H9 (cell line): Measurements from ENCODE around the gene SCARB2. TPM values are rescaled to one million over a fixed set of nuclear protein-coding genes. Genes with fewer than 3 reads are reported as not detected.

ENCODE experiments used
- DNase-seq: peaks from one replicate; pipeline ENCODE4 v3.0.0-alpha.2; 2017
- H2AFZ ChIP-seq: one replicate; pipeline ENCODE4 v1.6.1; 2013; ENCODE audit warnings: mild to moderate bottlenecking, low read length, control low read depth, moderate library complexity
- H2AK5ac ChIP-seq: 2 replicates; pipeline ENCODE4 v1.6.1; 2013; ENCODE audit warnings: low read length, control low read depth, mixed read lengths; ENCODE audit not compliant: insufficient read length
- H2BK120ac ChIP-seq: one replicate; pipeline ENCODE4 v1.6.1; 2013; ENCODE audit warnings: low read depth, mild to moderate bottlenecking, low read length, control low read depth, inconsistent platforms; ENCODE audit not compliant: poor library complexity, severe bottlenecking
- H2BK12ac ChIP-seq: 2 replicates; pipeline ENCODE4 v1.6.1; 2013; ENCODE audit warnings: low read length, control low read depth, mixed read lengths, low read depth; ENCODE audit not compliant: insufficient read length
- H2BK15ac ChIP-seq: 2 replicates; pipeline ENCODE4 v1.6.1; 2013; ENCODE audit warnings: low read depth, low read length, control low read depth
- H2BK20ac ChIP-seq: one replicate; pipeline ENCODE4 v1.6.1; 2013; ENCODE audit warnings: low read depth, mild to moderate bottlenecking, low read length, control low read depth, inconsistent platforms; ENCODE audit not compliant: poor library complexity, severe bottlenecking
- H2BK5ac ChIP-seq: 2 replicates; pipeline ENCODE4 v1.6.1; 2013; ENCODE audit warnings: low read length, control low read depth, mixed read lengths; ENCODE audit not compliant: insufficient read length
- H3K14ac ChIP-seq: 2 replicates; pipeline ENCODE4 v1.6.1; 2013; ENCODE audit warnings: low read length, control low read depth; ENCODE audit not compliant: insufficient read depth
- H3K18ac ChIP-seq: 2 replicates; pipeline ENCODE4 v1.6.1; 2013; ENCODE audit warnings: low read depth, mild to moderate bottlenecking, mixed read lengths, low read length, control low read depth; ENCODE audit not compliant: insufficient read length
- H3K23ac ChIP-seq: 2 replicates; pipeline ENCODE4 v1.6.1; 2013; ENCODE audit warnings: low read length, control low read depth, mixed read lengths, low read depth; ENCODE audit not compliant: insufficient read length
- H3K23me2 ChIP-seq: 2 replicates; pipeline ENCODE4 v1.6.1; 2013; ENCODE audit warnings: low read depth, mild to moderate bottlenecking, mixed read lengths, low read length, control low read depth; ENCODE audit not compliant: insufficient read length, poor library complexity, severe bottlenecking
- H3K27ac ChIP-seq: 2 replicates; pipeline ENCODE4 v1.5.1; 2013; ENCODE audit warnings: low read length, control low read depth, mixed read lengths, low read depth; ENCODE audit not compliant: insufficient read length
- H3K27me3 ChIP-seq: 2 replicates; pipeline ENCODE4 v1.6.1; 2013; ENCODE audit warnings: low read length, control low read depth, inconsistent platforms; ENCODE audit not compliant: insufficient read depth
- H3K4ac ChIP-seq: 2 replicates; pipeline ENCODE4 v1.6.1; 2013; ENCODE audit warnings: low read depth, mild to moderate bottlenecking, control low read depth, inconsistent platforms, low read length, moderate library complexity
- H3K4me1 ChIP-seq: 2 replicates; pipeline ENCODE4 v1.6.1; 2013; ENCODE audit warnings: low read length, control low read depth, inconsistent platforms; ENCODE audit not compliant: insufficient read depth
- H3K4me2 ChIP-seq: 2 replicates; pipeline ENCODE4 v1.6.1; 2013; ENCODE audit warnings: low read length, control low read depth, mixed read lengths; ENCODE audit not compliant: insufficient read length, insufficient read depth
- H3K56ac ChIP-seq: 2 replicates; pipeline ENCODE4 v1.6.1; 2013; ENCODE audit warnings: low read depth, mild to moderate bottlenecking, mixed read lengths, low read length, control low read depth; ENCODE audit not compliant: insufficient read length
- H3K79me1 ChIP-seq: 2 replicates; pipeline ENCODE4 v1.6.1; 2013; ENCODE audit warnings: low read depth, mild to moderate bottlenecking, moderate library complexity, low read length, control low read depth, inconsistent platforms; ENCODE audit not compliant: insufficient read depth, poor library complexity, severe bottlenecking
- H3K79me2 ChIP-seq: 2 replicates; pipeline ENCODE4 v1.6.1; 2013; ENCODE audit warnings: low read length, control low read depth, inconsistent platforms; ENCODE audit not compliant: insufficient read depth
- H3K9ac ChIP-seq: 2 replicates; pipeline ENCODE4 v1.6.1; 2013; ENCODE audit warnings: low read length, control low read depth, mixed read lengths; ENCODE audit not compliant: insufficient read length; ENCODE audit errors: extremely low read depth
- H3K9me3 ChIP-seq: one replicate; pipeline ENCODE4 v1.6.1; 2013; ENCODE audit warnings: low read depth, low read length, inconsistent platforms; ENCODE audit not compliant: control insufficient read depth
- H3T11ph ChIP-seq: one replicate; pipeline ENCODE4 v1.6.1; 2013; ENCODE audit warnings: mild to moderate bottlenecking, low read length, control low read depth, inconsistent platforms
- H4K20me1 ChIP-seq: one replicate; pipeline ENCODE4 v1.6.1; 2013; ENCODE audit not compliant: control insufficient read depth, insufficient read length, insufficient read depth
- H4K5ac ChIP-seq: 2 replicates; pipeline ENCODE4 v1.6.1; 2013; ENCODE audit warnings: low read depth, mild to moderate bottlenecking, mixed read lengths, low read length, control low read depth; ENCODE audit not compliant: insufficient read length
- H4K8ac ChIP-seq: replicated peaks from 2 replicates; pipeline ENCODE4 v1.6.1; 2013; ENCODE audit warnings: low read length, control low read depth, mixed read lengths, low read depth; ENCODE audit not compliant: insufficient read length
- H4K91ac ChIP-seq: 2 replicates; pipeline ENCODE4 v1.6.1; 2013; ENCODE audit warnings: low read depth, mild to moderate bottlenecking, moderate library complexity, mixed read lengths, low read length, control low read depth; ENCODE audit not compliant: insufficient read length
- H3K27ac Mint-ChIP-seq, 3 experiments: 2 replicates in 2 of 3; 3 replicates in 1 of 3; pipeline ENCODE4 v1.8.0; 2020 to 2021; ENCODE audit warnings: mixed read lengths in 3 of 3, mild to moderate bottlenecking in 1 of 3, moderate library complexity in 1 of 3
- H3K27me3 Mint-ChIP-seq: 2 replicates; pipeline ENCODE4 v1.8.0; 2021; ENCODE audit warnings: low read depth, mild to moderate bottlenecking, moderate library complexity, mixed read lengths
- H3K36me3 Mint-ChIP-seq, 3 experiments: 2 replicates in 2 of 3; 3 replicates in 1 of 3; pipeline ENCODE4 v1.8.0; 2020 to 2021; ENCODE audit warnings: low read depth in 3 of 3, mixed read lengths in 3 of 3; ENCODE audit not compliant: insufficient read depth in 1 of 3
- H3K4me1 Mint-ChIP-seq, 2 experiments: 2 replicates each; pipeline ENCODE4 v1.8.0; 2020; ENCODE audit warnings: mixed read lengths in 2 of 2
- H3K4me3 Mint-ChIP-seq, 2 experiments: 2 replicates in 1 of 2; 3 replicates in 1 of 2; pipeline ENCODE4 v1.8.0; 2020 to 2021; ENCODE audit warnings: mild to moderate bottlenecking in 2 of 2, mixed read lengths in 2 of 2, moderate library complexity in 1 of 2
- H3K9me3 Mint-ChIP-seq, 2 experiments: 2 replicates in 1 of 2; 3 replicates in 1 of 2; pipeline ENCODE4 v1.8.0; 2020; ENCODE audit warnings: mild to moderate bottlenecking in 2 of 2, mixed read lengths in 2 of 2, moderate library complexity in 1 of 2
- CTCF ChIP-seq: fragments of 200-600 bp; sonication (generic); conservative IDR thresholded peaks from 3 replicates; pipeline ENCODE4 v1.8.0; 2021; ENCODE audit warnings: antibody characterized with exemption, mild to moderate bottlenecking
- WGBS: extraction: QIAGEN DNeasy Blood & Tissue Kit; methylation state at CpG from one replicate; pipeline ENCODE4 v1.1.7; 2013; ENCODE audit warnings: missing lambda C conversion rate, low lambda C conversion rate, mixed read lengths; ENCODE audit not compliant: insufficient read length; ENCODE audit errors: extremely low coverage; 5-methylcytosine and 5-hydroxymethylcytosine counted together
- total RNA-seq: library from RNA; stranded (reverse); gene quantifications from 2 replicates; pipeline ENCODE4 v1.2.1, GENCODE V29; 2021

The SCARB2 gene
- total RNA-seq, 1 experiment from 2014 or later = 36.4 TPM

- Histone ChIP-seq H4K91ac (no peak within 1 kb of the TSS), H3T11ph (peak within 1 kb of the TSS; percentile 56), H3K4me2 (peak within 1 kb of the TSS; percentile 91), H2BK5ac (no peak within 1 kb of the TSS), H2BK20ac (peak within 1 kb of the TSS; percentile 94), H2AK5ac (peak within 1 kb of the TSS; percentile 41), H3K4ac (no peak within 1 kb of the TSS; the same call in 1 of the 2 replicates), H3K27ac (no peak within 1 kb of the TSS), H4K8ac (no peak within 1 kb of the TSS), H3K79me1 (no peaks in the 10 kb centered on the region), H3K27me3 (no peaks in the 10 kb centered on the region), H4K20me1 (no peaks in the 10 kb centered on the region), H2BK12ac (peak within 1 kb of the TSS; percentile 80), H3K9ac (peak within 1 kb of the TSS; percentile 21), H4K5ac (no peak within 1 kb of the TSS), H3K79me2 (no peaks in the 10 kb centered on the region), H3K23me2 (peaks cover 7% of the 10 kb centered on the region), H3K56ac (no peak within 1 kb of the TSS), H3K9me3 (no peaks in the 10 kb centered on the region), H2BK15ac (no peak within 1 kb of the TSS), H2BK120ac (peak within 1 kb of the TSS; percentile 26), H3K14ac (peak within 1 kb of the TSS; percentile 85; the same call in 1 of the 2 replicates), H3K4me1 (peaks cover 2% of the 10 kb centered on the region; the same call in 1 of the 2 replicates), H3K18ac (peak within 1 kb of the TSS; percentile 80), H2AFZ (peak within 1 kb of the TSS; percentile 50), H3K23ac (no peak within 1 kb of the TSS)
- peak; percentile 96 for DNase-seq
- Mint-ChIP-seq H3K4me3 (peak within 1 kb of the TSS; percentile 70 to 81), H3K9me3 (no peaks in the 10 kb centered on the region), H3K36me3 (no peaks in the 10 kb centered on the region), H3K4me1 (peaks cover 15 to 17% of the 10 kb centered on the region in 2 experiments), H3K27ac (peak within 1 kb of the TSS in 1 of 3 experiments; percentile 19; a peak in 3 of 7 replicates), H3K27me3 (peaks cover 57% of the 10 kb centered on the region)
- no CpG with 5 or more reads among the region's 68 CpGs for WGBS
- peak; percentile 58 for TF ChIP-seq CTCF
Observed at GRCh38 chr4:76251441-76252270, 38.0 kb upstream of the SCARB2 start, which contains the start of gene FAM47E. TSS of gene FAM47E (plus strand) at chr4:76251721. CDS start at chr4:76251747, 26 bp downstream.
